ENCODE data around the gene CTIF.

The CTIF gene

DNA sequence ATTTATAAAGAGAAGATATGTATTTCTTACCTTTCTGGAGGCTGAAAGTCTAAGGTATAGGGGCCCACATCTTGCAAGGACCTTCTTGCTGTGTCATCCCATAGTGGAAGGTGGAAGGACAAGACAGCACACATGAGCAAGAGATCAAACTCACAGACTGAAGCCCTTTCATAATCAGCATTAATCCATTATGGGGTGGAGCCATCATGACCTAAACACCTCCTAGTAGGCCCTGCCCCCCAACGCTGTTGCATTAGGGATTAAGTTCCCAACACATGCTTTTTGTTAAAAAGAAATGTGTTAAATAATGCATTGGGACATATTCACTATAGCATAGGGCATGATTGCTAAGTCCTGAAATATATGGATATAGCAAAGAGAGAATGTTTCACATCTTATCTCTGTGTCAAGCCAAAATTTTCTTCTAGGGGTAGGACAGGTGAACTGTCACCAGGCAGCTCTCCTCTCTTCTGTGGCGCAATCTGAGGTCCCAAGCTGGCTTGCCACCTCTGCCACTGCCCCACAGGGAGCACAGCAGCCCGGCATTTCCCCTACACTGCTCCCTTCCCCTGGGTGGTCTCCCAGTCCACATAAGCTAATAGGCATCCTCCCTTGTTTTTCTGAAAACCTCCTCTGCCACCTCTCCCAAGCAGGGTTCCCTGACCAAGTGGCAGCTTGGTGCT is 8.3 kb upstream of the CTIF start:
- POLR2A ChIA-PET: interaction anchor here (0.8 to 0.9 kb wide), 2 partner anchors 9 to 16 kb away, joined by 3 read pairs; partner anchors contain the start of gene CTIF
- CTCF ChIA-PET: interaction anchor here (1.1 to 1.9 kb wide), 5 partner anchors 14 to 100 kb away, joined by 3 to 5 read pairs (median 3); no protein-coding TSS in a partner anchor

DNA sequence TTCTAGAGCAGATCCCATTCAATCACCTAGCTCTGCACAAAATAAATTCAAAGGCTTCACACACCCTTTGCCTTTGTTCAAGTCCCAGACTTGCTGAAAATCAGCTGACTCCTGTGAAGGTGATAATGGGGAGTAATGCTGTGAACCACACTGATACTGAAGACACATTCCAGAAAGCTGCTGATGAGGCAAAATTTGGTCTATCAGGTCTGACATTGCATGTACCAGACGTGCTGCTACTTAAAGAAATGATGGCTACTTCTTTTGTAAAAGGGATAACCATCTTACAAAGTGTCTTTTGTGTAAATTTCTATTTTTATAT is 7.8 kb upstream of the CTIF start:
- CTCF ChIA-PET: interaction anchor here (1.0 to 1.9 kb wide), 6 partner anchors 14 to 100 kb away, joined by 3 to 5 read pairs (median 3); no protein-coding TSS in a partner anchor

More for the DNA sequence above, 8.3 kb upstream of the CTIF start:
- TF ChIP-seq, protein P1, sequence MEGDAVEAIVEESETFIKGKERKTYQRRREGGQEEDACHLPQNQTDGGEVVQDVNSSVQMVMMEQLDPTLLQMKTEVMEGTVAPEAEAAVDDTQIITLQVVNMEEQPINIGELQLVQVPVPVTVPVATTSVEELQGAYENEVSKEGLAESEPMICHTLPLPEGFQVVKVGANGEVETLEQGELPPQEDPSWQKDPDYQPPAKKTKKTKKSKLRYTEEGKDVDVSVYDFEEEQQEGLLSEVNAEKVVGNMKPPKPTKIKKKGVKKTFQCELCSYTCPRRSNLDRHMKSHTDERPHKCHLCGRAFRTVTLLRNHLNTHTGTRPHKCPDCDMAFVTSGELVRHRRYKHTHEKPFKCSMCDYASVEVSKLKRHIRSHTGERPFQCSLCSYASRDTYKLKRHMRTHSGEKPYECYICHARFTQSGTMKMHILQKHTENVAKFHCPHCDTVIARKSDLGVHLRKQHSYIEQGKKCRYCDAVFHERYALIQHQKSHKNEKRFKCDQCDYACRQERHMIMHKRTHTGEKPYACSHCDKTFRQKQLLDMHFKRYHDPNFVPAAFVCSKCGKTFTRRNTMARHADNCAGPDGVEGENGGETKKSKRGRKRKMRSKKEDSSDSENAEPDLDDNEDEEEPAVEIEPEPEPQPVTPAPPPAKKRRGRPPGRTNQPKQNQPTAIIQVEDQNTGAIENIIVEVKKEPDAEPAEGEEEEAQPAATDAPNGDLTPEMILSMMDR (IDR thresholded peaks at IDR 0.05; ENCODE audit: insufficient read depth, low read length, missing control alignments): no peak
- DNase-seq (ENCODE audit: low read depth, low spot score): no peak
- H3K4me3 ChIP-seq (ENCODE audit: low read depth, low read length): no peak overlapping the region

DNA sequence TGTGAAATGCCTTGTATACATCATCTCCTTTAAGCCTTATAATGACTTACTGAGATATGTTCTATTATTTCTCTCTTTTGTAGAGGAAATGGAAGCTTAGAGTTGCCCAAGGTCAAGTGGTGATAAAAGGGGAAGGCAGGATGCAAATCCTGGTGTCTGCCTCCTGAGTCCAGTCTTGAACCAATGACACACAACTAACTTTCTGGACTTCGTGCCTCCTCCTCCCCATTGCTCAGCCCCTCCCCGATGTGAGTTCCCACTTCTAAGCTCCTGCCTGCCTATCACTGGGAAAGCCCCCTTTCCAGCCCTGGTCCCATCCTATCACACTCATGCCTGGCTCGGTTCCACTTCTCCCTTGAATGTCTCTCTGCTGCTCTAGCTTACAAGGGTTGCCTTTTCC is 6.9 kb upstream of the CTIF start:
- H3K4me3 ChIP-seq (ENCODE audit: low read depth, low read length): no peak overlapping the region
- CTCF ChIA-PET: interaction anchor here (1.0 to 1.7 kb wide), 3 partner anchors 52 to 132 kb away, joined by 3 read pairs; no protein-coding TSS in a partner anchor
- POLR2A ChIA-PET: no interaction called here
- TF ChIP-seq, protein P1 (IDR thresholded peaks at IDR 0.05; ENCODE audit: insufficient read depth, low read length, missing control alignments): no peak
- DNase-seq (ENCODE audit: low read depth, low spot score): no peak

More for the DNA sequence above, 7.8 kb upstream of the CTIF start:
- POLR2A ChIA-PET: interaction anchor here (0.8 to 0.9 kb wide), 2 partner anchors 8 to 15 kb away, joined by 3 read pairs; partner anchors contain the start of gene CTIF
- TF ChIP-seq, protein P1 (IDR thresholded peaks at IDR 0.05; ENCODE audit: insufficient read depth, low read length, missing control alignments): no peak
- no peak overlapping the region for H3K4me3 ChIP-seq (ENCODE audit: low read depth, low read length)
- DNase-seq (ENCODE audit: low read depth, low spot score): no peak

DNA sequence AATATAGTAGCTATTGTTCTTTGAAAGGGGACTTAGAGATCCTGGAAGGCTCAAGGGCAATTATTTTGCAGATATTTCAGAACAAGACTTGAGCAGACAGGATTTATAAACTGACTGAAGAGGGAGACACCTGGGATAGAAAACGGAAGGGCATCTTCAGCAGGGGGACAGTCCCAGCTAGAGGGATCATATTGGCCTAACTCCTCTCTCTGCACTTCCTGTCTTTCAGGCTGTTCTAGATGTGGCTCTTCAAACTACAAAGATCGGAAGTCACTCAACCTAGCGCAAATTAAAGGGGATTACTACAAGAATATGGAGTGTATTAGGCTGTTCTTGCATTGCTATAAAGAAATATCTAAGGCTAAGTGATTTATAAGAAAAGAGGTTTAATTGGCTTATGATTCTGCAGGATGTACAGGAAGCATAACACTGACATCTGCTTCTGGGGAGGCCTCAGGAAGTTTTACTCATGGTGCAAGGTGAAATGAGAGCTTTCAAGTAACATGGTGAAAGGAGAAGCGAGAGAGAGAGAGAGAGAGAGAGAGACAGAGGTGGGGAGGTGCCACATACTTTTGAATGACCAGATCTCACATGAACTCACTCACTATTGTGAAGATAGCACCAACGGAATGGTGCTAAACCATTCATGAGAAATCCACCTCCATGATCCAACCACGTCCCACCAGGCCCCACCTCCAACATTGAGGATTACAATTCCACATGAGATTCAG is 5.3 kb upstream of the CTIF start:
- POLR2A ChIA-PET: no interaction called here
- H3K4me3 ChIP-seq (ENCODE audit: low read depth, low read length): no peak overlapping the region
- CTCF ChIA-PET: interaction anchor here (0.7 to 1.7 kb wide), 3 partner anchors 58 to 131 kb away, joined by 3 to 6 read pairs (median 3); no protein-coding TSS in a partner anchor
- TF ChIP-seq, protein P1 (IDR thresholded peaks at IDR 0.05; ENCODE audit: insufficient read depth, low read length, missing control alignments): no peak
- no peak for DNase-seq (ENCODE audit: low read depth, low spot score)

DNA sequence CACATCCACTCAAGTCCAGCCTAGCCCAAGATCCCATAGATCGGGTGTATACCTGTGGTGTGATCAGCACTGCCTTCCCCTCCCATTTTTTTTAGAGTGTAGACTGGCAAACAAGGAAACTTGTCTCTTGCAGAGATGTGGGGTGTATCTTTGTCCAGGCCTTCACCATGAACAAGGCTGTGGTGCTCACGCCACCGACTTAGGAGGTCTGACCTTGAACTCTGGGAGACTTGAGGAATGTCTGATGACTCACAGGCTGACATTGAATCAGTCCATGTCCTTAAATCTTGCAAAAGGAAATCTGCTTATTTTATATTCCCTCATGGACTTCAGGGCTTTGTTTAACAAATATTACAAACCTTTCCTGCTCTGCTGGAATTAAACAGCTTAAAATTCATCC is 4.5 kb upstream of the CTIF start:
- H3K4me3 ChIP-seq (ENCODE audit: low read depth, low read length): no peak overlapping the region
- TF ChIP-seq, protein P1 (IDR thresholded peaks at IDR 0.05; ENCODE audit: insufficient read depth, low read length, missing control alignments): no peak
- CTCF ChIA-PET: interaction anchor here (1.2 to 1.5 kb wide), 4 partner anchors 13 to 130 kb away, joined by 3 to 4 read pairs (median 4); no protein-coding TSS in a partner anchor
- no peak for DNase-seq (ENCODE audit: low read depth, low spot score)
- POLR2A ChIA-PET: interaction anchor here (0.6 kb wide), 1 partner anchor 65 kb away, joined by 3 read pairs; no protein-coding TSS in a partner anchor

DNA sequence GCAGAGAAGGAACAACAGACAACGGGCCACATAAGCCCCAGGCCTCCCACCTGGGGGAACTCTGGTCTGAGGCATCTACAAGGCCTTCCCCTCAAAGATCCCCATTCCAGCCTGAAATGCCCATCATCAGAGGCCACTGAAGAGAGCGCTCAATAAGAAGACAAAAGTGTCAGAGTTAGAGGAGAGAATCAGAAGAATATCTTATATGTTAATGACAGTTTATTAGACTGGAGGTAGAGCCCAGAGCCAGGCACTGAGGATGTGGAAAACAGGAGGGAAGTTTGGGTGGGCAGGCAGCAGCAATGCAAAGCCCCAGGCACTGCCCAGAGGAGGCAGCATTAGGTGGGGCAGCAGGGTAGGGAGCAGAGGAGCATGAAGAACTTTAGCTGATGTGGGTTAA is 2.9 kb upstream of the CTIF start:
- no peak overlapping the region for H3K4me3 ChIP-seq (ENCODE audit: low read depth, low read length)
- ChIA-PET CTCF (interaction anchor here (1.4 to 1.5 kb wide), 2 partner anchors 61 to 128 kb away, joined by 3 to 4 read pairs; no protein-coding TSS in a partner anchor), POLR2A (interaction anchor here (1.0 kb wide), 1 partner anchor 11 kb away, joined by 3 read pairs; no protein-coding TSS in a partner anchor)
- no peak for DNase-seq (ENCODE audit: low read depth, low spot score)
- TF ChIP-seq, protein P1 (IDR thresholded peaks at IDR 0.05; ENCODE audit: insufficient read depth, low read length, missing control alignments): no peak
